ENCODE measurements around the gene ABCF3.

DNA sequence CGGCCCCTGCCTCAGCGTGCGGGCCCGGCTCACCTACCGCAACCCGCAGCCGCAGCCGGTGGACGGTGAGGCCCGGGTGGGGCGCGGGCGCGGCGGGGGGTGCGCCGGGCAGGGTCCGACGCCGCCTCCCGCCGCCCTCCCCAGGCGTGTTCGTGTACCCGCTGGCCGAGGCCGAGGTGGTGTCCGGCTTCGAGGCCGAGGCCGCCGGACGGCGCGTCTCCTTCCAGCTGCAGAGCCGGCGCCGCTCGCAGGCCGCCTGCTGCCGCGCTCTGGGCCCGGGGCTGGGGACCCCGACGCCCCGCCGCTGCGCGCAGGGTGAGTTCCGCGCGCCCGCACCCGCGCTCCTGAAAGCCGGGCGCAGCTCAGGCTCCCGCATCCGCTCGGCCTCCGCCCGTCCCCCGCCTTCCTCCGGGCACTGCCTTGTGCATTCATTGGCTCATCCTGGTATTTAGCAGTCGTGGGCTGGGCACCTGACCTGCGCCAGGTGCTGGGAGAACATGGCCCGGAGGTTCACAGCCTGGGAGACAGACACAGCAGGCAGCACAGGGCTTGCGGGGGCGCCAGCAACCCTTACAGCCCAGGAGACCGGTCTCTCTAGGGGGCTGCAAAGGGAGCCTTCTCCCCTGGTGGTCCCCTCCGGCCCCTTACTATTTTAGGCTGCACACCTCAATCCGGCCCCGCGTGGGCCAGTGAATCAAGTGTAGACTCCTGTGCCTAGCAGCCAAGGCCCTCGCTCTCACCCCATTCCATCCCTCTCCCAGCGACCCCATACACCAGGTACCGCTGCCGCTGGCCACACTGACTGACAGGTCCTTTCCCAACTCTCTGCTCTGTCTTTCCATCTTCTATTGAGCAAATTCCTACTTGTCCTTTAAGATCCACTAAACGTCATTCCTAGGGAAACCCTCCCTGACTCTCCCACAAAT lies 44.9 kb downstream of the ABCF3 start:
- TF ChIP-seq CTCF (IDR thresholded peaks at IDR 0.05) (no peak), POLR2A (IDR thresholded peaks at IDR 0.05) (no peak)
